ENCODE measurements around the gene TMEM203. TPM values are rescaled to one million over a fixed set of nuclear protein-coding genes. Genes with fewer than 3 reads are reported as not detected.

The TMEM203 gene
- polyA plus RNA-seq, 1 of the 3 experiments (the other 2 are of a cell fraction) = 55.6 TPM

- Histone ChIP-seq H3K27me3 (ENCODE audit: insufficient read depth) (no peaks in the 10 kb centered on the region), H3K9ac (no peak overlapping the region), H3K9me3 (no peaks in the 10 kb centered on the region), H2AFZ (ENCODE audit: low read depth) (no peak overlapping the region), H3K79me2 (ENCODE audit: insufficient read depth) (no peaks in the 10 kb centered on the region), H4K20me1 (ENCODE audit: insufficient read depth) (no peaks in the 10 kb centered on the region), H3K4me2 (no peak overlapping the region), H3F3A (replicated peaks; ENCODE audit: insufficient read depth) (peaks cover 16% of the 10 kb centered on the region), H3K9me2 (no peaks in the 10 kb centered on the region), H3K4me1 (ENCODE audit: control insufficient read depth in 1 of 2, insufficient read depth in 2 of 2, low read depth in 1 of 2, low read length in 1 of 2) (peaks cover 0 to 48% of the 10 kb centered on the region in 2 experiments; a peak in 1 of 4 replicates), H3K36me3 (replicated peaks in 1 of 2; ENCODE audit: control insufficient read depth in 1 of 2, insufficient read depth in 2 of 2, low read length in 1 of 2) (no peaks in the 10 kb centered on the region), H3K4me3 (ENCODE audit: low read depth in 2 of 2, low read length in 1 of 2) (no peak overlapping the region), H3K27ac (ENCODE audit: low read depth in 2 of 2, low read length in 1 of 2) (no peak overlapping the region)
- TF ChIP-seq, protein P1, sequence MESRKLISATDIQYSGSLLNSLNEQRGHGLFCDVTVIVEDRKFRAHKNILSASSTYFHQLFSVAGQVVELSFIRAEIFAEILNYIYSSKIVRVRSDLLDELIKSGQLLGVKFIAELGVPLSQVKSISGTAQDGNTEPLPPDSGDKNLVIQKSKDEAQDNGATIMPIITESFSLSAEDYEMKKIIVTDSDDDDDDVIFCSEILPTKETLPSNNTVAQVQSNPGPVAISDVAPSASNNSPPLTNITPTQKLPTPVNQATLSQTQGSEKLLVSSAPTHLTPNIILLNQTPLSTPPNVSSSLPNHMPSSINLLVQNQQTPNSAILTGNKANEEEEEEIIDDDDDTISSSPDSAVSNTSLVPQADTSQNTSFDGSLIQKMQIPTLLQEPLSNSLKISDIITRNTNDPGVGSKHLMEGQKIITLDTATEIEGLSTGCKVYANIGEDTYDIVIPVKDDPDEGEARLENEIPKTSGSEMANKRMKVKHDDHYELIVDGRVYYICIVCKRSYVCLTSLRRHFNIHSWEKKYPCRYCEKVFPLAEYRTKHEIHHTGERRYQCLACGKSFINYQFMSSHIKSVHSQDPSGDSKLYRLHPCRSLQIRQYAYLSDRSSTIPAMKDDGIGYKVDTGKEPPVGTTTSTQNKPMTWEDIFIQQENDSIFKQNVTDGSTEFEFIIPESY (IDR thresholded peaks at IDR 0.05; ENCODE audit: borderline replicate concordance, low read depth) = no peak
- TF ChIP-seq EZH2phosphoT487 (IDR thresholded peaks at IDR 0.05; ENCODE audit: borderline replicate concordance, low read depth) = no peak
- no peak for TF ChIP-seq SIN3A (IDR thresholded peaks at IDR 0.05; ENCODE audit: borderline replicate concordance, low read depth, low read length)
- TF ChIP-seq POLR2AphosphoS5 (IDR thresholded peaks at IDR 0.05; ENCODE audit: low read depth, low read length) = no peak
- no peak for TF ChIP-seq TAF1 (IDR thresholded peaks at IDR 0.05; ENCODE audit: borderline replicate concordance, low read depth, low read length)
- TF ChIP-seq GABPA (IDR thresholded peaks at IDR 0.05; ENCODE audit: low read depth) = no peak
- no peak for TF ChIP-seq TCF12 (IDR thresholded peaks at IDR 0.05)
- no peak for TF ChIP-seq CHD2 (IDR thresholded peaks at IDR 0.05; ENCODE audit: low read length, partially characterized antibody)
- no peak for TF ChIP-seq RCOR1 (IDR thresholded peaks at IDR 0.05; ENCODE audit: low read length)
- no peak for TF ChIP-seq TEAD4 (IDR thresholded peaks at IDR 0.05; ENCODE audit: borderline replicate concordance, insufficient read depth)
- TF ChIP-seq, protein P2, sequence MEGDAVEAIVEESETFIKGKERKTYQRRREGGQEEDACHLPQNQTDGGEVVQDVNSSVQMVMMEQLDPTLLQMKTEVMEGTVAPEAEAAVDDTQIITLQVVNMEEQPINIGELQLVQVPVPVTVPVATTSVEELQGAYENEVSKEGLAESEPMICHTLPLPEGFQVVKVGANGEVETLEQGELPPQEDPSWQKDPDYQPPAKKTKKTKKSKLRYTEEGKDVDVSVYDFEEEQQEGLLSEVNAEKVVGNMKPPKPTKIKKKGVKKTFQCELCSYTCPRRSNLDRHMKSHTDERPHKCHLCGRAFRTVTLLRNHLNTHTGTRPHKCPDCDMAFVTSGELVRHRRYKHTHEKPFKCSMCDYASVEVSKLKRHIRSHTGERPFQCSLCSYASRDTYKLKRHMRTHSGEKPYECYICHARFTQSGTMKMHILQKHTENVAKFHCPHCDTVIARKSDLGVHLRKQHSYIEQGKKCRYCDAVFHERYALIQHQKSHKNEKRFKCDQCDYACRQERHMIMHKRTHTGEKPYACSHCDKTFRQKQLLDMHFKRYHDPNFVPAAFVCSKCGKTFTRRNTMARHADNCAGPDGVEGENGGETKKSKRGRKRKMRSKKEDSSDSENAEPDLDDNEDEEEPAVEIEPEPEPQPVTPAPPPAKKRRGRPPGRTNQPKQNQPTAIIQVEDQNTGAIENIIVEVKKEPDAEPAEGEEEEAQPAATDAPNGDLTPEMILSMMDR (IDR thresholded peaks at IDR 0.05) = no peak
- no peak for TF ChIP-seq MEF2A (IDR thresholded peaks at IDR 0.05; ENCODE audit: borderline replicate concordance, low read depth)
- no peak for TF ChIP-seq GATA2 (CRISPR knock-in tag; IDR thresholded peaks at IDR 0.05)
- no peak for TF ChIP-seq JUND (IDR thresholded peaks at IDR 0.05)
- POLR2A ChIA-PET = no interaction called here
- CTCF ChIA-PET = interaction anchor here (0.6 to 7.7 kb wide), 22 partner anchors 8 to 314 kb away, joined by 3 to 95 read pairs (median 7); partner anchors contain the start of genes DPP7, NELFB, NPDC1 and SAPCD2
- no peak for DNase-seq
- 87% methylated on average over 3 of the region's 29 CpGs for WGBS (ENCODE audit: low lambda C conversion rate)
Observed at GRCh38 chr9:137228506-137228967, 23.1 kb upstream of the TMEM203 start.
